Measurements from ENCODE around the gene VPS13D.
"Not testable (repeated sequence)": the region's sequence is repeated elsewhere in the genome, so short reads cannot be mapped to it uniquely, and the experiment has no call there.

Gene VPS13D

GRCh38 chr1:12383786-12384185 lies 154.0 kb downstream of the VPS13D start:
- in situ Hi-C loops (cut with HindIII; ENCODE audit: low pct_unique_long_range_greater_than_20kb, low sequenced_read_pairs): no loop called here
- no peak for TF ChIP-seq JUND (IDR thresholded peaks at IDR 0.05; ENCODE audit: low read depth)

GRCh38 chr1:12384836-12385456 lies 155.1 kb downstream of the VPS13D start:
- in situ Hi-C loops (cut with HindIII; ENCODE audit: low pct_unique_long_range_greater_than_20kb, low sequenced_read_pairs): no loop called here
- no peak for DNase-seq (ENCODE audit: low read depth in 1 of 2, low spot score in 1 of 2)
- no peak for TF ChIP-seq JUND (IDR thresholded peaks at IDR 0.05; ENCODE audit: low read depth)

More at GRCh38 chr1:12383786-12384185, 154.0 kb downstream of the VPS13D start:
- DNase-seq (ENCODE audit: low read depth in 1 of 2, low spot score in 1 of 2): no peak

GRCh38 chr1:12386130-12386529 lies 156.3 kb downstream of the VPS13D start:
- in situ Hi-C loops (cut with HindIII; ENCODE audit: low pct_unique_long_range_greater_than_20kb, low sequenced_read_pairs): no loop called here
- TF ChIP-seq JUND (IDR thresholded peaks at IDR 0.05; ENCODE audit: low read depth): no peak
- peak in 1 of 2 experiments; percentile 42 for DNase-seq (ENCODE audit: low read depth in 1 of 2, low spot score in 1 of 2)

GRCh38 chr1:12387641-12388040 lies 157.8 kb downstream of the VPS13D start:
- TF ChIP-seq JUND (IDR thresholded peaks at IDR 0.05; ENCODE audit: low read depth): no peak
- in situ Hi-C loops (cut with HindIII; ENCODE audit: low pct_unique_long_range_greater_than_20kb, low sequenced_read_pairs): no loop called here
- DNase-seq (ENCODE audit: low read depth in 1 of 2, low spot score in 1 of 2): no peak

GRCh38 chr1:12390296-12390695 lies 160.5 kb downstream of the VPS13D start:
- in situ Hi-C loops (cut with HindIII; ENCODE audit: low pct_unique_long_range_greater_than_20kb, low sequenced_read_pairs): not testable (repeated sequence)

GRCh38 chr1:12397462-12398450 lies 167.9 kb downstream of the VPS13D start:
- no peak for TF ChIP-seq JUND (IDR thresholded peaks at IDR 0.05; ENCODE audit: low read depth)
- no peak for DNase-seq (ENCODE audit: low read depth in 1 of 2, low spot score in 1 of 2)
- in situ Hi-C loops (cut with HindIII; ENCODE audit: low pct_unique_long_range_greater_than_20kb, low sequenced_read_pairs): no loop called here

More at GRCh38 chr1:12390296-12390695, 160.5 kb downstream of the VPS13D start:
- not testable (repeated sequence) for DNase-seq (ENCODE audit: low read depth in 1 of 2, low spot score in 1 of 2)

- no peak for TF ChIP-seq JUND (IDR thresholded peaks at IDR 0.05; ENCODE audit: low read depth)
- no peak for DNase-seq (ENCODE audit: low read depth in 1 of 2, low spot score in 1 of 2)
- in situ Hi-C loops (cut with HindIII; ENCODE audit: low pct_unique_long_range_greater_than_20kb, low sequenced_read_pairs): no loop called here
Measured at GRCh38 chr1:12398479-12398878, 168.6 kb downstream of the VPS13D start.

GRCh38 chr1:12400027-12400693 lies 170.3 kb downstream of the VPS13D start:
- no peak for TF ChIP-seq JUND (IDR thresholded peaks at IDR 0.05; ENCODE audit: low read depth)
- DNase-seq (ENCODE audit: low read depth in 1 of 2, low spot score in 1 of 2): no peak
- in situ Hi-C loops (cut with HindIII; ENCODE audit: low pct_unique_long_range_greater_than_20kb, low sequenced_read_pairs): no loop called here

GRCh38 chr1:12402159-12402673 lies 172.4 kb downstream of the VPS13D start:
- TF ChIP-seq JUND (IDR thresholded peaks at IDR 0.05; ENCODE audit: low read depth): no peak
- no peak for DNase-seq (ENCODE audit: low read depth in 1 of 2, low spot score in 1 of 2)
- in situ Hi-C loops (cut with HindIII; ENCODE audit: low pct_unique_long_range_greater_than_20kb, low sequenced_read_pairs): no loop called here

- TF ChIP-seq JUND (IDR thresholded peaks at IDR 0.05; ENCODE audit: low read depth): no peak
- in situ Hi-C loops (cut with HindIII; ENCODE audit: low pct_unique_long_range_greater_than_20kb, low sequenced_read_pairs): no loop called here
- DNase-seq (ENCODE audit: low read depth in 1 of 2, low spot score in 1 of 2): no peak
Measured at GRCh38 chr1:12402842-12403241, 173.0 kb downstream of the VPS13D start.

GRCh38 chr1:12404918-12405317 lies 175.1 kb downstream of the VPS13D start:
- DNase-seq (ENCODE audit: low read depth in 1 of 2, low spot score in 1 of 2): no peak
- in situ Hi-C loops (cut with HindIII; ENCODE audit: low pct_unique_long_range_greater_than_20kb, low sequenced_read_pairs): no loop called here
- no peak for TF ChIP-seq JUND (IDR thresholded peaks at IDR 0.05; ENCODE audit: low read depth)

Measured in T47D (cell line).